Lower lobe of right lung (tissue), 2 donors: ENCODE measurements around the gene HLA-DMB. TPM values are rescaled to one million over a fixed set of nuclear protein-coding genes. Genes with fewer than 3 reads are reported as not detected.

Source experiments
- ATAC-seq, 2 donors: fragments of 200-7000 bp; cut with Tn5 transposase; one replicate each; pipeline ENCODE4 v1.9.1; 2020 to 2022; ENCODE audit warnings: mild to moderate bottlenecking in 2 of 2, moderate library complexity in 2 of 2
- DNase-seq: peaks from one replicate; pipeline ENCODE4 v3.0.0-alpha.2; 2020
- H3K27ac ChIP-seq: fragments of 200-600 bp; one replicate; pipeline ENCODE4 v1.8.0; 2022
- H3K27me3 ChIP-seq: fragments of 200-600 bp; one replicate; pipeline ENCODE4 v1.8.0; 2022; ENCODE audit warnings: low read depth
- H3K36me3 ChIP-seq: fragments of 200-600 bp; one replicate; pipeline ENCODE4 v1.8.0; 2022; ENCODE audit warnings: mild to moderate bottlenecking
- H3K4me1 ChIP-seq: fragments of 200-600 bp; one replicate; pipeline ENCODE4 v1.8.0; 2022
- H3K4me3 ChIP-seq: fragments of 200-600 bp; one replicate; pipeline ENCODE4 v1.8.0; 2022; ENCODE audit warnings: mild to moderate bottlenecking
- H3K9me3 ChIP-seq: fragments of 200-600 bp; one replicate; pipeline ENCODE4 v1.8.0; 2022
- intact Hi-C: fragments of 100-400 bp; cut with DNase I; formaldehyde crosslinking; loops from one replicate; pipeline ENCODE4 v1.11.0; 2022
- total RNA-seq: library from RNA; stranded (reverse); fragmentation: NEBNext Ultra II Directional; extraction: Animal tissue kit (Norgen Biotek cat#: 25700); gene quantifications from one replicate; pipeline ENCODE4 v1.2.1, GENCODE V29; 2021
- TF ChIP-seq, protein P1 (sequence below): fragments of 200-600 bp; IDR thresholded peaks from one replicate; pipeline ENCODE4 v1.8.0; 2022; ENCODE audit warnings: antibody characterized with exemption, mild to moderate bottlenecking
- donor health status: DM: no; HTN: yes; CAD: no; lungs with severe emphysema.

HLA-DMB gene
- total RNA-seq, 1 donor from 2014 or later, result 208 TPM

DNA sequence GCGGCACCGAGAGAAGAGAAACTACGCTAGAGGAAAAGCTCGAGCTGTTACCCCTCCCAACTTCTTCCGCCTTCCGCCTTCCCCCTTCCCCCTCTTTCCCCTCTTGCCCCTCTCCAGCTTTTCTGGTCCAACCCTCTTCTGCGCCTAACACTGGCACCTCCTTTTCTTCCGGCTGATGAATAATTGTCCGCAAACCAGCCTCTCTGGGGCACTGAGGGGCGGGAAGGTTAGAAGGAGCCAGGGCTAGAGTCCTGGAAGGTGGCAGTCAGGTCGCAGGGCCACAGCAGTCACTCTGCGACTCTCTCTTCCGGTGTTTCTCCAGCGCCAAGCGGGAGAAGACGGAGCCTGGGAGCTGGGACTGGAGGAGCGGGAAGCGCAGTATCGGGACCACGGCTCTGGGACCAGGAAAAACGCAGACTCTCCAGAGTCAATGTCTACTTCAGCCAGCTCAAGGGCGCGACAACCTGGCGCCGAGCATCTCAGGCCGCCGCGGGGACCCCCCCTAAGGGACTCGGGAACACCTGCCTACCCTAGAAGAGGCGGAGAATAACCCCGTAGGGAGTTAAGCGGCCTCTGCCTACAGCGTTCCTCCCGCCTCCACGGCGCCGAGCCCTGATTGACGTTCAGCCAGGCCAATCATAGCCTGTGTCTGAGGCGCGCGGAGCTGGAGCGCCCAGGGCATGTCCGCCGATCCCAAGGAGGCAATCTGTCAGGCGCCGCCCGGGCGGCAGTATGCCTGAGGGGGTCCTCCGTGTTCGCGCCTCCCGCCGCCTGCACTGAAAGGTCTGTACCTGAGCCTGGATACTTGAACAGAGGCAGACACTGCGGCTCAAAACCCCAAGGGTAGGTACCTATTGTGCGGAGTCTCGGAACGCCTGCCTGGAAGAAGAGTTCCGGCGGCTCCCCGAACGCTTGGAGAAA, 46.5 kb downstream of the HLA-DMB start:
- ATAC-seq, result peak; percentile 100
- TF ChIP-seq, protein P1, sequence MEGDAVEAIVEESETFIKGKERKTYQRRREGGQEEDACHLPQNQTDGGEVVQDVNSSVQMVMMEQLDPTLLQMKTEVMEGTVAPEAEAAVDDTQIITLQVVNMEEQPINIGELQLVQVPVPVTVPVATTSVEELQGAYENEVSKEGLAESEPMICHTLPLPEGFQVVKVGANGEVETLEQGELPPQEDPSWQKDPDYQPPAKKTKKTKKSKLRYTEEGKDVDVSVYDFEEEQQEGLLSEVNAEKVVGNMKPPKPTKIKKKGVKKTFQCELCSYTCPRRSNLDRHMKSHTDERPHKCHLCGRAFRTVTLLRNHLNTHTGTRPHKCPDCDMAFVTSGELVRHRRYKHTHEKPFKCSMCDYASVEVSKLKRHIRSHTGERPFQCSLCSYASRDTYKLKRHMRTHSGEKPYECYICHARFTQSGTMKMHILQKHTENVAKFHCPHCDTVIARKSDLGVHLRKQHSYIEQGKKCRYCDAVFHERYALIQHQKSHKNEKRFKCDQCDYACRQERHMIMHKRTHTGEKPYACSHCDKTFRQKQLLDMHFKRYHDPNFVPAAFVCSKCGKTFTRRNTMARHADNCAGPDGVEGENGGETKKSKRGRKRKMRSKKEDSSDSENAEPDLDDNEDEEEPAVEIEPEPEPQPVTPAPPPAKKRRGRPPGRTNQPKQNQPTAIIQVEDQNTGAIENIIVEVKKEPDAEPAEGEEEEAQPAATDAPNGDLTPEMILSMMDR, result no peak
- Histone ChIP-seq H3K4me3 (peak overlapping the region; percentile 87), H3K4me1 (peaks cover 22% of the 10 kb centered on the region), H3K27ac (peak overlapping the region; percentile 94), H3K9me3 (no peaks in the 10 kb centered on the region), H3K36me3 (no peaks in the 10 kb centered on the region), H3K27me3 (no peaks in the 10 kb centered on the region)
- DNase-seq, result peak; percentile 94
- intact Hi-C loops, result no loop called here

DNA sequence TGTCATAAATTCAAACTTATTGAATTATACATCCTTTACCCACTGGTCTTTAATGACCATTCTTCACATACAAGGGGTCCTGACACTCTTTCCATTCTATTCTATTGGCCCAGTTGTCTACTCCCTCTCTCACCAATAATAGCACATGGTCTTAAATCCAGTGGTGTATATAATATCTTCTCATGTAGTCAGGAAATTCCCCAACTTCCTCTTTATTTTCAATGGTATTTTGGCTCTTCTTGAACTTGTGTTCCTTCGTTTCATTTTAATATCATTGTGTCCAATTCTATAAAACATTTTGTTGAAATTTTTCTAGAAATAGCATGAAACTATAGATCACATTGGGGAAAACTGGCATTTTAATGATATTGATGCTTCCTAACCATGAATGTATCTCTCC, 50.0 kb downstream of the HLA-DMB start:
- no peak for ATAC-seq
- Histone ChIP-seq H3K9me3 (no peaks in the 10 kb centered on the region), H3K4me3 (no peak overlapping the region), H3K4me1 (peaks cover 20% of the 10 kb centered on the region), H3K27ac (no peak overlapping the region), H3K36me3 (no peaks in the 10 kb centered on the region), H3K27me3 (no peaks in the 10 kb centered on the region)
- DNase-seq, result no peak
- intact Hi-C loops, result no loop called here
- TF ChIP-seq, protein P1, result no peak

DNA sequence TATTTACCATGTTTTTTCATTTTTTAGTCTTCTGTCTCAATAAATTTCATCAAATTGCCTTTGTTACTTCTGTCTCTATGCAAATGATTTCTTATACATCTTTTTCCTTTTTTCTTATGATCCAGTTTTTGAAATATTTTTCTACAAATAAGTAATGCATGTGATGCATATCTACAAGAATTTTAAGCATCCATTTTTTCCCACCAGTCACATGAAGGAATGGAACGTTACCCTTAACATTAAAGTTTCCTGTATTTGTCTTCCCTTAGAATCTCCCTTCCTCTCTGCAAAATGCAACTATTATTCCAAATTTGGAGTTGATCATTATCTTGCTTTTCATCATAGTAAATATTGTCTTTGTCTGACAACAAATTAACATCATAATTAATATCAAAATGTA, 51.3 kb downstream of the HLA-DMB start:
- no peak for DNase-seq
- no peak overlapping the region for H3K4me3 ChIP-seq
- ATAC-seq, result no peak
- H3K4me1 ChIP-seq, result peaks cover 11% of the 10 kb centered on the region
- intact Hi-C loops, result loop anchor here (10.0 kb wide), 1 partner anchor 95 kb away; no protein-coding TSS in a partner anchor
- H3K9me3 ChIP-seq, result no peaks in the 10 kb centered on the region
- no peaks in the 10 kb centered on the region for H3K36me3 ChIP-seq
- H3K27ac ChIP-seq, result no peak overlapping the region
- TF ChIP-seq, protein P1, result no peak
- no peaks in the 10 kb centered on the region for H3K27me3 ChIP-seq

DNA sequence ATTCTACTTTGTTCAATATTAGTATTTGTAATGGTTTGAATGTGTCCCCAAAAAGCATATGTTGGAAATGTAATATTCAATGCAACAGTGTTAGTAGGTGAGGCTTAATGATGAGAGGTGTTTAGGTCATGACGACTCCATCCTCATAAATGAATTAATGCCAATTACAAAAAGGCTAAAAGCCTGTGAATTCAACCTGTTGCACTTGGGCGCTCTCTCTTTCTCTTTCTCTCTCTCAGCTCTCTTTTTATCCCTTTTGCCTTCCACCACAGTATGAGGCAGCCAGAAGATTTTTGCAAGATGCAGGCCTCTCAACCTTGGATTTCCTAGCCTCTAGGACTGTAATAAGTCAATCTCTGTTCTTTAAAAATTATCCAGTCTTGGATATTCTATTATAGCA, 52.3 kb downstream of the HLA-DMB start:
- intact Hi-C loops, result loop anchor here (10.0 kb wide), 1 partner anchor 96 kb away; no protein-coding TSS in a partner anchor
- H3K9me3 ChIP-seq, result no peaks in the 10 kb centered on the region
- ATAC-seq, result no peak
- peaks cover 17% of the 10 kb centered on the region for H3K4me1 ChIP-seq
- H3K27ac ChIP-seq, result no peak overlapping the region
- DNase-seq, result no peak
- TF ChIP-seq, protein P1, result no peak
- no peak overlapping the region for H3K4me3 ChIP-seq
- no peaks in the 10 kb centered on the region for H3K36me3 ChIP-seq
- H3K27me3 ChIP-seq, result no peaks in the 10 kb centered on the region

DNA sequence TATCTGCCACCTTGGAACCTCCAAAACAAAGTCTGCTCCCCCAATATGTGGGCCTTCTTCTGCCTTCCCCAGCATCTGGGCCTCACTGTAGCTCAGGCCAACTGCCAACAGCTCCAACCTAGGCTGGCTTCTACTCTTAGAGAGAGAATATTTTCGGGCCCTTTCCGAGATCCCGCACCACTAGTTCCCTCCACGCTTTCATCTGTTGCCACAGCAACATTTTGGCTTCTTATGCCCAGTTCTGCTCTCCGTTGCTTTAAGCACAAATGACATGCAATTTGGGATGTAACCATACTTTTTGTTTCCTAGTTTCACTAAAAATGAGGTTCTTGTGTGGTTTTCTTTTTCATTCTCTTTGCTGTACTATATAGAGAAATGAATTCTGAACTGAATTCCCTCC, 53.2 kb downstream of the HLA-DMB start:
- intact Hi-C loops, result loop anchor here (10.0 kb wide), 1 partner anchor 97 kb away; no protein-coding TSS in a partner anchor
- Histone ChIP-seq H3K4me3 (no peak overlapping the region), H3K9me3 (no peaks in the 10 kb centered on the region), H3K36me3 (no peaks in the 10 kb centered on the region), H3K27ac (no peak overlapping the region), H3K27me3 (no peaks in the 10 kb centered on the region), H3K4me1 (peaks cover 13% of the 10 kb centered on the region)
- TF ChIP-seq, protein P1, result no peak
- DNase-seq, result no peak
- ATAC-seq, result no peak
